ENCODE data around the gene ASTN1.
A peak's percentile ranks its signal among the peaks of the same experiment; 100 is the strongest.

ASTN1 gene

GRCh38 chr1:176931526-176931925 is 233.0 kb downstream of the ASTN1 start:
- DNase-seq (ENCODE audit: low read depth, low spot score) = no peak

- no peak for DNase-seq (ENCODE audit: low read depth, low spot score)
Observed at GRCh38 chr1:176926330-176927086, 238.0 kb downstream of the ASTN1 start.

- DNase-seq (ENCODE audit: low read depth, low spot score) = no peak
Observed at GRCh38 chr1:176925223-176925622, 239.3 kb downstream of the ASTN1 start.

GRCh38 chr1:176923283-176923682 is 241.2 kb downstream of the ASTN1 start:
- no peak for DNase-seq (ENCODE audit: low read depth, low spot score)

- no peak for DNase-seq (ENCODE audit: low read depth, low spot score)
Observed at GRCh38 chr1:176919386-176920378, 244.8 kb downstream of the ASTN1 start.

- no peak for DNase-seq (ENCODE audit: low read depth, low spot score)
Observed at GRCh38 chr1:176905648-176906047, 258.9 kb downstream of the ASTN1 start.

- no peak for DNase-seq (ENCODE audit: low read depth, low spot score)
Observed at GRCh38 chr1:176904057-176904751, 260.3 kb downstream of the ASTN1 start.

- no peak for DNase-seq (ENCODE audit: low read depth, low spot score)
Observed at GRCh38 chr1:176903474-176903873, 261.0 kb downstream of the ASTN1 start.

GRCh38 chr1:176899321-176899720 is 265.2 kb downstream of the ASTN1 start:
- DNase-seq (ENCODE audit: low read depth, low spot score) = no peak

GRCh38 chr1:176897350-176898236 is 266.9 kb downstream of the ASTN1 start:
- DNase-seq (ENCODE audit: low read depth, low spot score) = peak; percentile 83

- no peak for DNase-seq (ENCODE audit: low read depth, low spot score)
Observed at GRCh38 chr1:176896216-176896615, 268.3 kb downstream of the ASTN1 start.

- DNase-seq (ENCODE audit: low read depth, low spot score) = no peak
Observed at GRCh38 chr1:176894450-176894849, 270.1 kb downstream of the ASTN1 start.

GRCh38 chr1:176893625-176894352 is 270.7 kb downstream of the ASTN1 start:
- DNase-seq (ENCODE audit: low read depth, low spot score) = no peak

GRCh38 chr1:176888471-176889032 is 276.0 kb downstream of the ASTN1 start:
- no peak for DNase-seq (ENCODE audit: low read depth, low spot score)

GRCh38 chr1:176885751-176886150 is 278.8 kb downstream of the ASTN1 start:
- DNase-seq (ENCODE audit: low read depth, low spot score) = no peak

GRCh38 chr1:176885341-176885740 is 279.2 kb downstream of the ASTN1 start:
- DNase-seq (ENCODE audit: low read depth, low spot score) = no peak

- no peak for DNase-seq (ENCODE audit: low read depth, low spot score)
Observed at GRCh38 chr1:176884911-176885310, 279.6 kb downstream of the ASTN1 start.

- no peak for DNase-seq (ENCODE audit: low read depth, low spot score)
Observed at GRCh38 chr1:176884286-176884685, 280.2 kb downstream of the ASTN1 start.

- peak; percentile 81 for DNase-seq (ENCODE audit: low read depth, low spot score)
Observed at GRCh38 chr1:176880955-176881595, 283.4 kb downstream of the ASTN1 start.
